Hindlimb muscle (tissue), 1 donor: ENCODE data around the gene ADAM11. TPM values are rescaled to one million over a fixed set of nuclear protein-coding genes. Genes with fewer than 3 reads are reported as not detected.

Experiments used
- polyA plus RNA-seq: library from polyadenylated mRNA; unstranded; fragments of 120-200 nt; gene quantifications from one replicate; pipeline ENCODE4 v1.2.1, GENCODE V29; 2013; ENCODE audit not compliant: insufficient read length

ADAM11 gene
- polyA plus RNA-seq, 1 donor, result 1.4 TPM

Other genes with a start within 250 kb of the ADAM11 start
- gene FZD2, start 201.5 kb upstream of the ADAM11 start, polyA plus RNA-seq, result 13.9 TPM
- gene MEIOC, start 102.5 kb upstream of the ADAM11 start, polyA plus RNA-seq, result 0.81 TPM
- gene CCDC43, start 69.2 kb upstream of the ADAM11 start, polyA plus RNA-seq, result 31.4 TPM
- 8.0 TPM for gene DBF4B, start 50.3 kb upstream of the ADAM11 start, polyA plus RNA-seq
- gene GJC1, start 71.3 kb downstream of the ADAM11 start, polyA plus RNA-seq, result 24.6 TPM
- 3.5 TPM for gene HIGD1B, start 88.9 kb downstream of the ADAM11 start, polyA plus RNA-seq
- gene EFTUD2, start 140.5 kb downstream of the ADAM11 start, polyA plus RNA-seq, result 66.6 TPM
- 0.71 TPM for gene GFAP, start 156.5 kb downstream of the ADAM11 start, polyA plus RNA-seq
- gene KIF18B, start 188.8 kb downstream of the ADAM11 start, polyA plus RNA-seq, result 8.8 TPM
- gene C1QL1, start 209.3 kb downstream of the ADAM11 start, polyA plus RNA-seq, result 1.5 TPM